Ishikawa (cell line): ENCODE results near the gene VPS51.

ENCODE experiments used
- CEBPB ChIP-seq: IDR thresholded peaks from 2 replicates; pipeline ENCODE4 v1.6.1; 2012
- CREB1 ChIP-seq: IDR thresholded peaks from 2 replicates; pipeline ENCODE4 v1.6.1; 2012; ENCODE audit warnings: low read depth
- EGR1 ChIP-seq: IDR thresholded peaks from 2 replicates; pipeline ENCODE4 v1.6.1; 2012
- EP300 ChIP-seq: IDR thresholded peaks from 2 replicates; pipeline ENCODE4 v1.6.1; 2012; ENCODE audit warnings: borderline replicate concordance
- FOXM1 ChIP-seq: IDR thresholded peaks from 2 replicates; pipeline ENCODE4 v1.6.1; 2012; ENCODE audit warnings: low read depth, borderline replicate concordance
- NFIC ChIP-seq: IDR thresholded peaks from 2 replicates; pipeline ENCODE4 v1.6.1; 2012
- RAD21 ChIP-seq: IDR thresholded peaks from 2 replicates; pipeline ENCODE4 v1.6.1; 2012; ENCODE audit warnings: low read depth
- TAF1 ChIP-seq: IDR thresholded peaks from 2 replicates; pipeline ENCODE4 v1.6.1; 2012; ENCODE audit warnings: low read depth, mild to moderate bottlenecking
- TCF12 ChIP-seq: IDR thresholded peaks from 2 replicates; pipeline ENCODE4 v1.6.1; 2012; ENCODE audit warnings: low read depth
- TEAD4 ChIP-seq: IDR thresholded peaks from 2 replicates; pipeline ENCODE4 v1.6.1; 2012
- USF1 ChIP-seq: IDR thresholded peaks from 2 replicates; pipeline ENCODE4 v1.6.1; 2012
- YY1 ChIP-seq: IDR thresholded peaks from 2 replicates; pipeline ENCODE4 v1.6.1; 2012; ENCODE audit warnings: low read depth
- ZBTB7A ChIP-seq: IDR thresholded peaks from 2 replicates; pipeline ENCODE4 v1.6.1; 2012; ENCODE audit warnings: low read depth
- TF ChIP-seq, protein P1 (sequence below): IDR thresholded peaks from 2 replicates; pipeline ENCODE4 v1.6.1; 2012; ENCODE audit warnings: low read depth, mild to moderate bottlenecking
- TF ChIP-seq, protein P2 (sequence below): IDR thresholded peaks from 2 replicates; pipeline ENCODE4 v1.6.1; 2012

The VPS51 gene

GRCh38 chr11:65120831-65121230 lies 24.8 kb downstream of the VPS51 start:
- TF ChIP-seq, protein P1, sequence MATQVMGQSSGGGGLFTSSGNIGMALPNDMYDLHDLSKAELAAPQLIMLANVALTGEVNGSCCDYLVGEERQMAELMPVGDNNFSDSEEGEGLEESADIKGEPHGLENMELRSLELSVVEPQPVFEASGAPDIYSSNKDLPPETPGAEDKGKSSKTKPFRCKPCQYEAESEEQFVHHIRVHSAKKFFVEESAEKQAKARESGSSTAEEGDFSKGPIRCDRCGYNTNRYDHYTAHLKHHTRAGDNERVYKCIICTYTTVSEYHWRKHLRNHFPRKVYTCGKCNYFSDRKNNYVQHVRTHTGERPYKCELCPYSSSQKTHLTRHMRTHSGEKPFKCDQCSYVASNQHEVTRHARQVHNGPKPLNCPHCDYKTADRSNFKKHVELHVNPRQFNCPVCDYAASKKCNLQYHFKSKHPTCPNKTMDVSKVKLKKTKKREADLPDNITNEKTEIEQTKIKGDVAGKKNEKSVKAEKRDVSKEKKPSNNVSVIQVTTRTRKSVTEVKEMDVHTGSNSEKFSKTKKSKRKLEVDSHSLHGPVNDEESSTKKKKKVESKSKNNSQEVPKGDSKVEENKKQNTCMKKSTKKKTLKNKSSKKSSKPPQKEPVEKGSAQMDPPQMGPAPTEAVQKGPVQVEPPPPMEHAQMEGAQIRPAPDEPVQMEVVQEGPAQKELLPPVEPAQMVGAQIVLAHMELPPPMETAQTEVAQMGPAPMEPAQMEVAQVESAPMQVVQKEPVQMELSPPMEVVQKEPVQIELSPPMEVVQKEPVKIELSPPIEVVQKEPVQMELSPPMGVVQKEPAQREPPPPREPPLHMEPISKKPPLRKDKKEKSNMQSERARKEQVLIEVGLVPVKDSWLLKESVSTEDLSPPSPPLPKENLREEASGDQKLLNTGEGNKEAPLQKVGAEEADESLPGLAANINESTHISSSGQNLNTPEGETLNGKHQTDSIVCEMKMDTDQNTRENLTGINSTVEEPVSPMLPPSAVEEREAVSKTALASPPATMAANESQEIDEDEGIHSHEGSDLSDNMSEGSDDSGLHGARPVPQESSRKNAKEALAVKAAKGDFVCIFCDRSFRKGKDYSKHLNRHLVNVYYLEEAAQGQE: no peak
- TF ChIP-seq TAF1: no peak
- TF ChIP-seq RAD21: no peak
- no peak for TF ChIP-seq USF1
- no peak for TF ChIP-seq YY1
- no peak for TF ChIP-seq TCF12
- TF ChIP-seq, protein P2, sequence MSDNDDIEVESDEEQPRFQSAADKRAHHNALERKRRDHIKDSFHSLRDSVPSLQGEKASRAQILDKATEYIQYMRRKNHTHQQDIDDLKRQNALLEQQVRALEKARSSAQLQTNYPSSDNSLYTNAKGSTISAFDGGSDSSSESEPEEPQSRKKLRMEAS: no peak
- no peak for TF ChIP-seq NFIC
- TF ChIP-seq ZBTB7A: no peak
- no peak for TF ChIP-seq CEBPB
- no peak for TF ChIP-seq CREB1
- TF ChIP-seq EGR1: no peak
- no peak for TF ChIP-seq EP300
- no peak for TF ChIP-seq TEAD4
- no peak for TF ChIP-seq FOXM1

DNA sequence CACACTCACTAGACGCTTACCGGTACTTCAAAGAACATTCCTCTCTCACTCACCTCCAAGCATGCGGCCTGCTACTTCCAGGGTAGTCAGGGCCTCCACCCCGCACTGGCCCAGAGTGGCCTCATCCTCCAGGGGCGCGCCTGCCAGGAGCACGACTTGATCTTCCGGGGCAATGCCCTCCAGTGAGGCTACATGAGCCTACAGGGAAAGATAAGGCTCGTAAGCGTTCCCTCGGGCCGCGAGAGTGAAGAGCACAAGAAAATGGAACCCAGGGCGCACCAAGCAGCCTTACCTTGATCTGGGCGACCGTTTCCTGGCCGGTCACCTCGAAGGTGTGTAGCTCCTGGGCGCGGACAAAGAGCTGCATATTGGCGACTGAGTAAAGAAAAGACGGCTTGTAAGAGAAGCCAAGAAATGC lies 25.4 kb downstream of the VPS51 start:
- TF ChIP-seq RAD21 (no peak), NFIC (no peak), EP300 (no peak), EGR1 (no peak), TEAD4 (no peak), TAF1 (no peak), ZBTB7A (no peak), USF1 (no peak), CEBPB (no peak), YY1 (no peak), TCF12 (no peak), CREB1 (no peak), FOXM1 (no peak)
- TF ChIP-seq, protein P2: no peak
- TF ChIP-seq, protein P1: no peak

- no peak for TF ChIP-seq FOXM1
- TF ChIP-seq USF1: no peak
- TF ChIP-seq YY1: peak; percentile 93
- TF ChIP-seq TAF1: peak; percentile 98
- peak; percentile 51; the same call in 1 of the 2 replicates for TF ChIP-seq TCF12
- TF ChIP-seq, protein P2: peak; percentile 66
- TF ChIP-seq CREB1: peak; percentile 95
- TF ChIP-seq, protein P1: no peak
- TF ChIP-seq TEAD4: peak; percentile 41
- 0 out of 2 replicates have a peak, but pooled peaks have one; percentile 1 for TF ChIP-seq RAD21
- TF ChIP-seq EGR1: peak; percentile 15; the same call in 1 of the 2 replicates
These were observed 26.1 kb downstream of the VPS51 start, which contains the start of the genes FAU and MRPL49 for GRCh38 chr11:65121865-65122696. TSS of gene FAU (minus strand) at chr11:65122134. CDS start at chr11:65121813, 321 bp downstream. TSS of gene MRPL49 (plus strand) at chr11:65122321. CDS start at chr11:65122347, 26 bp downstream.
